ENCODE data around the gene ADPRHL1.
A peak's percentile ranks its signal among the peaks of the same experiment; 100 is the strongest.

ADPRHL1 gene

GRCh38 chr13:113361406-113361805 lies 91.9 kb downstream of the ADPRHL1 start:
- no peak for DNase-seq (ENCODE audit: low read depth, low spot score)
- POLR2A ChIA-PET, result no interaction called here
- H3K4me3 ChIP-seq (ENCODE audit: low read depth, low read length), result no peak overlapping the region
- no peak for TF ChIP-seq CTCF (IDR thresholded peaks at IDR 0.05; ENCODE audit: insufficient read depth, low read length, missing control alignments)
- CTCF ChIA-PET, result no interaction called here

DNA sequence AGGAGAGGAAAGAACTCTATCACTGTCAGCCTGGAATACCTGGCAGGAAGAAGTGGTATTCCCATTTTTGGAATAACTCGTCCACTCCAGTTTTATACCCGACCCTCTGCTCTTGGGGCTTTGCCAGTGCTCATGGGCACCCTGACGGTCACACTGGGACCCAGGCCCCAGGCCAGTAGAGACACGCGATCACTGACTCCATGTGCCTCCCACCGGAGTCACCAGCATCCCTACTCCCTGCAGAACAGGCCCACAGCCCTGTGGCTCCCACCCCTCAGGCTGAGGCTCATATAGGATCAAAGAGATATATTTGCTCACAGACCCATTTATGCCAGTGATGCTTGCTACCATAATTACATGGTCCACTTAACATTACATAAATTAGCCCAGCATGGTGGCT lies 92.8 kb downstream of the ADPRHL1 start:
- POLR2A ChIA-PET, result no interaction called here
- TF ChIP-seq CTCF (IDR thresholded peaks at IDR 0.05; ENCODE audit: insufficient read depth, low read length, missing control alignments), result no peak
- CTCF ChIA-PET, result interaction anchor here (1.0 kb wide), 1 partner anchor 9 kb away, joined by 3 read pairs; no protein-coding TSS in a partner anchor
- H3K4me3 ChIP-seq (ENCODE audit: low read depth, low read length), result no peak overlapping the region
- no peak for DNase-seq (ENCODE audit: low read depth, low spot score)

DNA sequence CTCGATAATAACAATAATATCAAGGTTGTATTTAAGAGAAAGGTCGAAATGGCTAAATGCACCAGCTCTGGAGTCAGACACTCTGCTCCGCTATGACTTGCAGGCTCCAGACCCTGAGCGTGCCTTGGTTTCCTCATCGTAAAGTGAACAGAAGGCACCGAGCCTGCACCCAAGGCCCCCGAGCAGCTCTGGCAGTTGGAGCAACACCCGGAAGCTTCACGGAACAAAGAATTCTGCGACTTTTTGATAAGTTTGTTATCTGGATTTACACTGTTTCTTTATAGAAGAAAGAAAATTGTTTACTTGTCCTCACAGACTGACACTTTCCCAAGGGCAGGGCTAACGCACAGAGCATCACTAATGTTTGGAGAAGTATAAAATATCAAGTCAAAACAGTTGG lies 93.7 kb downstream of the ADPRHL1 start:
- CTCF ChIA-PET, result interaction anchor here (1.0 kb wide), 1 partner anchor 10 kb away, joined by 3 read pairs; no protein-coding TSS in a partner anchor
- no peak for DNase-seq (ENCODE audit: low read depth, low spot score)
- POLR2A ChIA-PET, result no interaction called here
- TF ChIP-seq CTCF (IDR thresholded peaks at IDR 0.05; ENCODE audit: insufficient read depth, low read length, missing control alignments), result no peak
- H3K4me3 ChIP-seq (ENCODE audit: low read depth, low read length), result no peak overlapping the region

- no peak for DNase-seq (ENCODE audit: low read depth, low spot score)
- no peak overlapping the region for H3K4me3 ChIP-seq (ENCODE audit: low read depth, low read length)
- ChIA-PET CTCF (no interaction called here), POLR2A (no interaction called here)
- TF ChIP-seq CTCF (IDR thresholded peaks at IDR 0.05; ENCODE audit: insufficient read depth, low read length, missing control alignments), result no peak
These were observed 94.6 kb downstream of the ADPRHL1 start for GRCh38 chr13:113358653-113359190.

DNA sequence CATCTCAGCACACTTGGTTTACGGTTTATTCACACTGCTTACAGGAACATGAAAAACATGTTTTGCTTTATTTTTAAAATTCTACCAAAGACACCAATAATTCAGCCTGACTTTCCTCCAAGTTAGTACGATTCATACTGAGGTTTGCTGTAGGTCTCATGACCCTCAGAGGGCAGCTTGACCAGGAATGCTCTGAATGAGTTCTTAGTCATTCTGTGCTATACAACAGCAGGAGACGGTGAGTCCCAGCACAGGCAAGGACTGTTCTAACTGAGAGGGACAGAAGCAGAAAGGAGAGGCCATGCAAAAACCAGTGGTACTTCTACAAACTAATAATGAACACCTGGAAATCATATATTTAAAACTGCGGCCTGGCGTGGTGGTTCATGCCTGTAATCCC lies 95.8 kb downstream of the ADPRHL1 start:
- H3K4me3 ChIP-seq (ENCODE audit: low read depth, low read length), result no peak overlapping the region
- peak; percentile 21 for DNase-seq (ENCODE audit: low read depth, low spot score)
- no peak for TF ChIP-seq CTCF (IDR thresholded peaks at IDR 0.05; ENCODE audit: insufficient read depth, low read length, missing control alignments)
- ChIA-PET CTCF (no interaction called here), POLR2A (no interaction called here)

DNA sequence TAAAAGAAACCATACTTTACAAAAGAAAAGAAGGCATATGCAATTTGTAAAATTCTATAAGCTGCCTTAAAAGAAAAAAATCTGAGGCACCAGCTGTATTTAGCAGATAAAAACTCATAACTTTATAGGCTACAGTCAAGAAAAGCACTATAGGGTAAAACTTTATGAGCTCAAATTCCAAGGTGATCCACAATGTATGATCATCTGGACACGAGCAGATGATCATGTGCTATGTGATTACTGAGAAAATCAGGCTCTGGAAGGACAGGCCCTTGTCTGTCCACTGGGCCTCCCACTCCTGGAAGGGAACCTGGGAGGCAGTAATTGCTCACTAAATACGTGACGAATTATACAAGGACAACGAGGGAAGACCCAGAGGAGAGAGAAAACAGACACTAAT lies 96.7 kb downstream of the ADPRHL1 start:
- no peak for DNase-seq (ENCODE audit: low read depth, low spot score)
- CTCF ChIA-PET, result no interaction called here
- no peak for TF ChIP-seq CTCF (IDR thresholded peaks at IDR 0.05; ENCODE audit: insufficient read depth, low read length, missing control alignments)
- H3K4me3 ChIP-seq (ENCODE audit: low read depth, low read length), result no peak overlapping the region
- POLR2A ChIA-PET, result no interaction called here
